ENCODE measurements around the gene PHF12. TPM values are rescaled to one million over a fixed set of nuclear protein-coding genes. Genes with fewer than 3 reads are reported as not detected.

PHF12 gene
- total RNA-seq, 1 donor from 2014 or later = 33.6 TPM

DNA sequence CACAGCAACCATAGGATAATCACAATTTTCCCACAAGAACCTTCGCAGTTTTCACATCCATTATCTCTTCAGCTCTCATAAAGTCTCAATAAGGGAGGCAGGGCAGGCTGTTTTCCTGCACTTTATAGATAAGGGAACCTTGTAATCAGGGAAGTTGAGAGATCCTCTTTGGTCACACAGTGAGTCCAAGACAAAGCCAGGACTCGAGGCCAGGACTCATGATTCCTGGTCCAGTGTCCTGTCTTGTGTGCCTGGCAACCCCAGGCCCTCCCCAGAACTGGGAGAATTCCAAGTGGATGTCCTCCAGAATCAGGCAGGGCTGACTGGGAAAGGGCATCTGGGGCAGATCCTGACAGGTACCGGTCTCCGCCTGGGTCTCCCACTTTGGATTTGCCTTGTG, 23.1 kb upstream of the PHF12 start:
- TF ChIP-seq, protein P1, sequence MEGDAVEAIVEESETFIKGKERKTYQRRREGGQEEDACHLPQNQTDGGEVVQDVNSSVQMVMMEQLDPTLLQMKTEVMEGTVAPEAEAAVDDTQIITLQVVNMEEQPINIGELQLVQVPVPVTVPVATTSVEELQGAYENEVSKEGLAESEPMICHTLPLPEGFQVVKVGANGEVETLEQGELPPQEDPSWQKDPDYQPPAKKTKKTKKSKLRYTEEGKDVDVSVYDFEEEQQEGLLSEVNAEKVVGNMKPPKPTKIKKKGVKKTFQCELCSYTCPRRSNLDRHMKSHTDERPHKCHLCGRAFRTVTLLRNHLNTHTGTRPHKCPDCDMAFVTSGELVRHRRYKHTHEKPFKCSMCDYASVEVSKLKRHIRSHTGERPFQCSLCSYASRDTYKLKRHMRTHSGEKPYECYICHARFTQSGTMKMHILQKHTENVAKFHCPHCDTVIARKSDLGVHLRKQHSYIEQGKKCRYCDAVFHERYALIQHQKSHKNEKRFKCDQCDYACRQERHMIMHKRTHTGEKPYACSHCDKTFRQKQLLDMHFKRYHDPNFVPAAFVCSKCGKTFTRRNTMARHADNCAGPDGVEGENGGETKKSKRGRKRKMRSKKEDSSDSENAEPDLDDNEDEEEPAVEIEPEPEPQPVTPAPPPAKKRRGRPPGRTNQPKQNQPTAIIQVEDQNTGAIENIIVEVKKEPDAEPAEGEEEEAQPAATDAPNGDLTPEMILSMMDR (IDR thresholded peaks at IDR 0.05) = no peak
- H3K27me3 Mint-ChIP-seq (ENCODE audit: low read depth) = peaks cover 9% of the 10 kb centered on the region
- no peaks in the 10 kb centered on the region for H3K36me3 Mint-ChIP-seq (ENCODE audit: low read depth)
- H3K4me3 Mint-ChIP-seq (ENCODE audit: unreplicated experiment) = no peak overlapping the region
- H3K9me3 Mint-ChIP-seq (ENCODE audit: low read depth) = no peaks in the 10 kb centered on the region
- peaks cover 41% of the 10 kb centered on the region for H3K4me1 Mint-ChIP-seq (ENCODE audit: low read depth)
- no peak for DNase-seq (ENCODE audit: low spot score)
- no peak overlapping the region for H3K27ac Mint-ChIP-seq (ENCODE audit: unreplicated experiment)

DNA sequence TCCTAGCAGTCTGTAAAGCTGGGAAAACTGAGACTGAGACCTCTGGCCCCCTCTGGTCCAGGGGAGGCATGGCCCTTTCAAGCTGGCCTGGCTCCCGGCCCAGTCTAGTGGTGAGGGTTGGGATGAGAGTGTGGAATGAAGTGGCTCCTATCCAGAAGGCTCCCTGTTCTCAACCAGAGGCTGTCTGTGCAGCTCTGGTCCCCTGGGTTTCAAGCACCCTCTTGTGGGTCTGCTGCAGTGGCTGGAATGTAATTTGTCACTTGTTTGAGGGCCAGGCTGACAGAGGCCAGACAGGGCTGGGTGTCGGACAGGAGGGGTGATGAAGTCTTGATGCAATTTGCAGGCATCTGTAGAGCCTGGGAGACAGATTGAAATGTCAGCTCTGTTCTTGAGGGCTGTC, 22.1 kb upstream of the PHF12 start:
- DNase-seq (ENCODE audit: low spot score) = no peak
- Mint-ChIP-seq H3K36me3 (ENCODE audit: low read depth) (no peaks in the 10 kb centered on the region), H3K4me3 (ENCODE audit: unreplicated experiment) (no peak overlapping the region), H3K27ac (ENCODE audit: unreplicated experiment) (peak overlapping the region; percentile 75), H3K4me1 (ENCODE audit: low read depth) (peaks cover 48% of the 10 kb centered on the region), H3K27me3 (ENCODE audit: low read depth) (peaks cover 4% of the 10 kb centered on the region), H3K9me3 (ENCODE audit: low read depth) (no peaks in the 10 kb centered on the region)
- TF ChIP-seq, protein P1 (IDR thresholded peaks at IDR 0.05) = no peak

DNA sequence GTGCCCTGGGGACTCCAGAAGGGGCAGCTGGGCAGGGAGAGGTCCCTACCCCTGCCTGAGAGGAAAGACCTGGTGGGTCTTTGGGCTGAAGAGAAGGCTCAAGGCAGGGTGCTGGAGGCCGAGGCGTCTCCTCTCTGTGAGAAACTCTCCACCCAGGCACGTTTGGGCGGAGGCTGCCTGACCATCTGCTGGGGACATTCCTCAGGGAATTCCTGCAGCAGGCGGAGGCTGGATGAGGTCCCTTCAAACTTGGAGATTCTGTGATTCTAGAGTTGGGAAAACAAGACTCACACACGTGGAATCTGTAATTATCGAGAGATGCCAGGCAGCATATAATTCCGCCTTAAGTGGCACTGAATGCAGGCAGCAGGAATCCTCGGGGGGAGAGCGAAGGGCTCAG, 21.1 kb upstream of the PHF12 start:
- Mint-ChIP-seq H3K36me3 (ENCODE audit: low read depth) (no peaks in the 10 kb centered on the region), H3K4me1 (ENCODE audit: low read depth) (peaks cover 58% of the 10 kb centered on the region), H3K27ac (ENCODE audit: unreplicated experiment) (peak overlapping the region; percentile 75), H3K9me3 (ENCODE audit: low read depth) (no peaks in the 10 kb centered on the region), H3K27me3 (ENCODE audit: low read depth) (no peaks in the 10 kb centered on the region), H3K4me3 (ENCODE audit: unreplicated experiment) (no peak overlapping the region)
- peak; percentile 72 for DNase-seq (ENCODE audit: low spot score)
- TF ChIP-seq, protein P1 (IDR thresholded peaks at IDR 0.05) = no peak

DNA sequence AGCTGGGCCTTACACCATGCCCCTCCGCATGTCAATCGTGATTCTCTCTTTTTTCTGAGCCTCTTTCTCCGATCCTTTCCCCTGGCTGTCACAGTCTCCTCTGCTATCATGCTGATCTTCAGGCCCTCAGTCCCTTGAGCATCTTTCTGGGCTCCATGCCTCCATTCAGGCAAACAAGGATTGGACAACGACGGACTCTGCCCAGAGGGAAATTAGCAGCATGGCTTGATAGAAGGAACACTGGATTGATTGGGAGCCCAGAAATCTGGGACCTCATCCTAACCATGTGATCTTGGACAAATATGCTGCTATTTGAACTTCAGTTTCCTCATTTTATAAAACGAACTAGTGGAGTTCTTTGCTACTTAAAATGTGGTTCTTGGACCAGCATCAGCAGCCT, 19.6 kb upstream of the PHF12 start:
- H3K9me3 Mint-ChIP-seq (ENCODE audit: low read depth) = no peaks in the 10 kb centered on the region
- peaks cover 58% of the 10 kb centered on the region for H3K4me1 Mint-ChIP-seq (ENCODE audit: low read depth)
- no peak overlapping the region for H3K4me3 Mint-ChIP-seq (ENCODE audit: unreplicated experiment)
- H3K27me3 Mint-ChIP-seq (ENCODE audit: low read depth) = no peaks in the 10 kb centered on the region
- no peaks in the 10 kb centered on the region for H3K36me3 Mint-ChIP-seq (ENCODE audit: low read depth)
- TF ChIP-seq, protein P1 (IDR thresholded peaks at IDR 0.05) = no peak
- H3K27ac Mint-ChIP-seq (ENCODE audit: unreplicated experiment) = no peak overlapping the region
- no peak for DNase-seq (ENCODE audit: low spot score)

DNA sequence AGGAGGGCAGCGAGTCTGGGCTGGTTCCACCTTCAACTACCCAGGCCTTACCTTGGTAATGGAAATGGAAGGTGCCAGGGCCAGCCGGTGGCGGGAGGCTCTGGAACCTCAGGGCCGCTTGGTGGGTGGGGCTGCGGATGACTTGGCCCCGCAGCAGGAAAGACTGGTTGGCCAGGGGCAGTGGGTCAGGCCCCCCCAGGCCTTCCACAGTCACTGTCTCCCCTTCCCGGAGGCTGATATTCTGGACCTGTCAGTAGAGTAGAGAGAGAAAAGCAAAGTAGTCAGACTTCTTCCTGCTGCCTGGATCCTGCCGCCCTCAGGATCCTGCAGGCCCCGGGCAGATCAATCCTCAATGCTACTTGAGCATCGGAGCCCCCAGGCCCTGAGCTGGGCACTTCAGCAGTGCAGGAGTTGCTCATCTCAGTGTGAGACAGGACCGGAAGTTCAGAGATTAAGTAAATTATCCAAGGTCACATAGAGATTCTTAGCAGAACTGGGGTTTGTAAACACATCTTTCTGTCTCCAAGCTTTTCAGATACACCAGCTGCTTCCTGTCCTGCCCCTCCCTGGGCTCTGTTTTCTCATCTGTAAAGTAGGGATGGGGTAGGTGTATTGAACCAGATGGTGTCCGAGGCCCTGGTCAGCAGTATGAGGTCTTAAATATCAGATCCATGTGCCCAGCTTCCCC, 18.5 kb upstream of the PHF12 start:
- H3K4me3 Mint-ChIP-seq (ENCODE audit: unreplicated experiment) = no peak overlapping the region
- H3K4me1 Mint-ChIP-seq (ENCODE audit: low read depth) = peaks cover 58% of the 10 kb centered on the region
- TF ChIP-seq, protein P1 (IDR thresholded peaks at IDR 0.05) = no peak
- no peaks in the 10 kb centered on the region for H3K9me3 Mint-ChIP-seq (ENCODE audit: low read depth)
- H3K27me3 Mint-ChIP-seq (ENCODE audit: low read depth) = no peaks in the 10 kb centered on the region
- H3K27ac Mint-ChIP-seq (ENCODE audit: unreplicated experiment) = no peak overlapping the region
- no peaks in the 10 kb centered on the region for H3K36me3 Mint-ChIP-seq (ENCODE audit: low read depth)
- no peak for DNase-seq (ENCODE audit: low spot score)

Data from chondrocyte (in vitro differentiated cells).